ENCODE results near the gene TPR.
A peak's percentile ranks its signal among the peaks of the same experiment; 100 is the strongest.
"Not testable (repeated sequence)": the region's sequence is repeated elsewhere in the genome, so short reads cannot be mapped to it uniquely, and the experiment has no call there.

Gene TPR

DNA sequence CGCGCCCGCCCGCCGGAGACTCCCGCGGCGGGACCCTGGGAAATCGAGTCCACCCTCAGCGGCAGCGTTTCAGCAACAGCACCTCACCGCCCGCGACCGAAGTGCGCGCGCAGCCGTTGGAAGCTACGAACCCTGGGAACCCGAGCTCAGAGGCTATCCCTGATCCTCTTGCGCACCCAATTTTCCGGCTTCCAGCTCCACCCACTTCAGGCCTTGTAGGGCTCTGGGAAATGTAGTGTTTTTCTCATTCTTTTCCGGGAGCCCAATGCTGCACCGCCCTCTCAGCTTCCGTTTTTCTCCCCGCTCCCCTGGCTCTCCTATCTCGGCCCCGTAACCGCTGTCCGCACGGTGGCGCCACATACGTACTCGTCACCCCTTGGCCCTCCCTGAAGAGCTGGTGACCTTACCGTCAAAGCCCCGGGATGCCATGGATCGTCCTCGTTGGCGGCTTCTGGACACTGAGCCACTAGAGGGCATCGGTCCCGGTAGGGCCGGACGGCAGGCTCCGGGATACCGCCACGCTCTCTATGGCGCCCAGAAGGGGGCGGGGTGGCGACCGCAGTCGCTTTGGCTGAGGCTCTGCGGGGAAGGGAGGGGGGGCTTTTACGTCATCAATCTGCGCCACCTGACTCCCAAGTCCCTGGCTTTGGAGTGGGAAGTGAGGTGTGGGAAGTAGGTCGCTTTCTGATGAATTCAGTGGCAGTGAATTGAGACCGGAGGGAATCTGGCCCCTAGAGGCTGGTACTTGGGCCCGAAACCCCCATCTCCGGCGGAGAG lies at the start of gene TPR, which contains the start of gene ODR4:
Gene TPR, minus strand, starts transcription at position 102 of the 777 bp plus-strand sequence. CDS start 225 bp downstream, outside the sequence.
Gene ODR4, plus strand, starts transcription at position 687 of the 777 bp plus-strand sequence. CDS start 3,948 bp downstream, outside the sequence.
- DNase-seq, result peak; percentile 98

DNA sequence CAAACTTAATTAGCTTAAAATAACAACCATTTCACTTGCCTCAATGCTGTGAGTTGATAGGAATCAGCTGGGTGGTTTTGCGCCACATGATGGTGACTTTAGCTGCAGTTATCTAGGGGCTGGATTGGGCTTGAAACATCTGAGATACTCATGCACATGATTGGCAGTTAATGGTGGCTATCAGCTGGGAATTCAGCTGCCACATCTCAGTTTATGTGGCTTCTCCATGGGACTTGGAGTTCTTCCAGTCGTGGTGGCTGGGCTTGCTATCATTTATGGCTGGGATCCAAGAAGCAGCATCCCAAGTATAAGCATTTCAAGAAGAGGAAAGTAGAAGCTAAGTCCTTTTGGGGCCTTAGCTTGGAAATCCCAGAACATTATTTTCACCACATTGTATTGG lies 49.5 kb upstream of the TPR start:
- no peak for DNase-seq

DNA sequence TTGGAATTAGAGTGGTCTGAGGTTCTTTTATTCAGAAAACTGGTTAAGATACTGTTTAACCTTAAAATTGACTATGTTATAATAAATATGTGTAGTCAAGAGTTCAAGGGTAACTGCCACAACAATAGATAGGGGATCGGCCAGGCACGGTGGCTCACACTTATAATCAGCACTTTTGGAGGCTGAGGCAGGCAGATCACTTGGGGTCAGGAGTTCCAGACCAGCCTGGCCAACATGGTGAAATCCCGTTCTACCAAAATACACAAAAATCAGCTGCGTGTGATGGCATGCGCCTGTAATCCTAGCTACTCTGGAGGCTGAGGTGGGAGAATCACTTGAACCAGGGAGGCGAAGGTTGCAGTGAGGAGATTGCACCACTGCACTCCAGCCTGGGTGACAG lies 46.4 kb upstream of the TPR start:
- no peak for DNase-seq

DNA sequence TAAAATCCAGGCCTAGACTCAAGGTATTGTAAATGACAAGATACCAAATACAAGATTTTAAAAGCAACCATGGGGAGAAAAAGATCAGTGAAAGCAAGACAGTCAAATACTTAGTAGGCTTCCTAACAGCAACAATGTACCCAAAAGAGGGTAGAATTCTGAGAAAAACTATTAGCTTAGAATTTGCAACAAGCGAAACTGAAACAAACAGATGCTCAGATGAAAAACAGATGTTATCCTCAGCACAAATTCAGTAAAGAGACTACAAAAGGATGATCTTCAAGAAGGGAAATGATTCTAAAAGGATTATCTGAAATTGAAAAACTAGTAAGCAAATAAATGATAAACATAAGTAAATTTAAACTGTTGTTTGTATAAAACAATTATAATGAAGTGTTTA lies 45.9 kb upstream of the TPR start:
- DNase-seq, result no peak

DNA sequence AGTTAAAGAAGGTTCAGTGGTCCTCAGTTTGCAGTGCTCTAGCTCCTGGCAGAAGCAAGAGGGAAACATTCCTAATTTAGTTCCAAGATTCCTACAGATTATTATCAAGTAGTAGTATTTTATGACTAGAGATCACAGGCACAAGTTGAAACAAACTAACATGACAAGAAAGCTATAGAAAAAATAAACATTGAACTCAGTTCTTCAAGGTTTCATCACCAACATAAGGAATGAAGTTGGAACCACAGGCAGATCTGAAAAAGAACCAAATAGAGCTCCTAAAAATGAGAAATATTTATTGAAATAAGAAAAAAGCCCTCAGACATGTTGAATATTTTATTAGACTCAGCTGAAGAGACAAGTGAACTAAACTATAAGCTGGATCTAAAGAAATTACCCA lies 45.3 kb upstream of the TPR start:
- no peak for DNase-seq

DNA sequence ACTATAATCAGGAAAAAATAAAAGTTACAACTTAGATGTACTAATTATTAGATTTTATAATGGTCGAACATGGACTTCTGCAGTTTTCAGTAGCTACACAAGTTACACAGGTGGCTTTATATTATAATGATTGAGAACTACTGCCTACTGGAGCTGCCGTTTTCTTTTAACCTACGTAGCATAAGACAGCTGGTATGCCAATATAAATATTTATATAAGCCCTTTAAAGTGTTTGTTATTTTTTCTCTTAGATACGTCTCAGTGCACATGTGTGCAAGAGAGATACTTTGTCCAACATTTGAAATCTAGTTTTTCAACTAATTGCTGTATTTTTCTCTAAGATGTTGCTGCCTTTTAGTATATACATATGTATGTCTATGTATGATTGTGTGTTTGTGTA lies 43.5 kb upstream of the TPR start:
- no peak for DNase-seq

DNA sequence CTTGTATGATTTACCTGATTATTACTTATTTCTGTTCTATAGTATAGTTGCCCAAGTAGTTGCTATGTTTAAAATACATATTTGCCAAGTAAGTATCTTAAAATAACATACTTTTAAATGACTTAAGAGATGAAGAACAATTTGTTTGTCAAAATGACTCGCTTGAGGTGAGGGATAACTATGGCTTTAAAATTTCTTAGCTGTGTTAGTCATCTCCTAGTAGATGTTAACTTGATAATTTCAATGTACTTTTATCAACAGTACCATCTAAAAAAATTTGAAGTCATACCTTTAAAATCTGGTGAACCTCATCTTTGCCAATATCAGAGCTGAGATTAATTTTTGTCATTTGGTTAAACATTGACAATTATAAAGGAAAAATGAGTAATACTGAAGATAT lies 38.3 kb upstream of the TPR start:
- no peak for DNase-seq

DNA sequence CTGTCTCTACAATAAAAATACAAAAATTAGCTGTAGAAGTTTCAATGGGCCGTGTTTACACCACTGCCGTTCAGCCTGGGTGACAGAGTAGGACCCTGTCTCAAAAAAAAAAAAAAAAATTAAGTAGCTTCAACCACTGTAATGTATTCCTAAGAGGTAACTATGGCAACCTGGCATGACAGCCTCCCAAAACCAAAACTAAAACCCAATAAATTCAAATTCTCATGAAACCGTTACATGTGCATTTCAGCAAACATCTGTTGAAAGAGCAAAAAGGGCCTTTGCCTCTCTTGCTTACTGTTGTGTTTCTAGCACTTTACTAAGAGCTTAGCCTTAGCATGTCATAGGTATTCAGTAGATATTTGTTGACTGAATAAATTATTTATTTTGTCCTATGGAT lies 34.0 kb upstream of the TPR start:
- DNase-seq, result no peak

DNA sequence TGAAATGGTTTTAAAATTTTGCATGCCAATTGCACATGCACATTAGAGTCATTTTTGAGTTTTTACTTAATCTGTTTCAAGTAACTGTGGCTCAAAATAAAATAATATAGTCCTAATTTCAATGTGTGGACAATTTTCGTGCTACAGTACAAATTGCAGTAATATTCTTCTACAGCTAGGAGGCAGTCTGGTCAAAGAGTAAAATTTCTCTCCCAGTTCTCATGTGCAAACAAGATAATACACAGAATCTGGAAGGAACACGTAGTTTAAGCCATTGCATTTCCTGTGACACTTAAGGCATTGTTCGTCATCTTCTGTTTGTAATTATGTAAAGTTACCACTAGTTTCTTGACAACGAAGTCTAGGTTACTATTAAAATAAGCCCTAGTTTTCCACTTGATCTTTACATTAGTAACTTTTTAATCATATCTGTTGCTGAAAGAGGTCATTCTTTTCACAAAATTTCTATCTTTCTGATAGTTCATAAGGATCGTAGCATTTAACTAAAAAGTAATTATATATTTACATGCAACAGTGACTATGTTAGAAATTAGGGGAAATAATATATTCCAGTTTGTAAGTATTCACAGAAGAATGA lies 29.5 kb upstream of the TPR start:
- DNase-seq, result peak; percentile 62

DNA sequence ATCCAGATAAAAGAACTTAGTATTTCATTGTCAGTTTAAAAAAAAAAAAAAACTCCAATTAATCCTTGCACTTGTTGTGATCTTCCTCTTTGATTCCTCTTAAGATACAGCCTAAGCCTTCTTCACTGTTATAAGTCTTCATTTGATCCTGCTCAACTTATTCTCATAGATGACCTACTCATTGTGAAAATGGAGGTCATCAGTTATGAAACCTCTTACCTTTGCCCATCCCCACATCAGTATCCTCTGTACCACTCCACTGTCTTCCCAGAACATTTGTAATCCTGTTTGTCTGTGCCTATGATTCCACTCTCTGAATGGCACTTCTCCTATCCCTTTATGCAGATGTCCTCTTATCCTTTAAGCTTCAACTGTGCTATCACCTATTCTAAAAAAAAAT lies 28.6 kb upstream of the TPR start:
- DNase-seq, result no peak

DNA sequence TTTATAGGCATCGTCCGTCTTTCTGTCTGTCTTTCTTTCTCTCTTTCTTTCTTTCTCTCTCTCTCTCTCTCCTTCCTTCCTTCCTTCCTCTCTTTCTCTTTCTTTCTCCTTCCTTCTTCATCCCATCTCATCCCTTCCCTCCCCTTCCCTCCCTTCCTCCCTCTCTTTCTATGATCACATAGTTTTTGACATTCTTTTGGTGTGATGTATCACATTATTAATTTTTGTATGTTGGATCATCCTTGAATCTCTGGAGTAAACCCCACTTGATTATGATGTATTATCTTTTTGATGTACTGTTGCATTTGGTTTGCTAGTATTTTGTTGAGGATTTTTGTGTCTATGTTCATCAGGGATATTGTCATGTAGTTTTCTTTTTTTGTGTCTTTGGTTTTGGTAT lies 26.4 kb upstream of the TPR start:
- not testable (repeated sequence) for DNase-seq

DNA sequence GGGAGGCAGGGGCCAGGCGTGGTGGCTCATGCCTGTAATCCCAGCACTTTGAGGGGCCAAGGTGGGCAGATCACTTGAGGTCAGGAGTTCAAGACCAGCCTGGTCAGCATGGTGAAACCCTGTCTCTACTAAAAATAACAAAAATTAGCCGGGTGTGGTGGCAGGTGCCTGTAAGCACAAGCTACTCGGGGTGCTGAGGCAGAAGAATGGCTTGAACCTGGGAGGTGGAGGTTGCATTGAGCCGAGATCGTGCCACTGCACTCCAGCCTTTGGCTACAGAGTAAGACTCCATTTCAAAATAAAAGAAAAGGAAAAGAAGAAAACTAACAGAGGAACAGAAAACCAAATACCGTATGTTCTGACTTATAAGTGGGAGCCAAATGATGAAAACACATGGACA lies 17.7 kb upstream of the TPR start:
- not testable (repeated sequence) for DNase-seq

DNA sequence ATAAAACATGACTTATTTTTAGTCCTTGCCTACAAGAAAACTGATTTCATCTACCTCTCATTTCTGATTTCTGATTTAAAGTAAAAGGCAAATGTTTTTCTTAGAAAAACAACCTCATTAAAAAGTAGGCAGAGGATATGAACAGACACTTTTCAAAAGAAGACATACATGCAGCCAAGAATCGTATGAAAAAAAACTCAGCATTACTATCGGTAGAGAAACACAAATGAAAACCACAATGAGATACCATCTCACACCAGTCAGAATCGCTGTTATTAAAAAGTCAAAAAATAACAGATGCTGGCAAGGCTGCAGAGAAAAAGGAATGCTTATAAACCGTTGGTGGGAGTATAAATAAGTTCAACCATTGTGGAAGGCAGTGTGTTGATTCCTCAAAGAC lies 16.8 kb upstream of the TPR start:
- DNase-seq, result peak; percentile 11

DNA sequence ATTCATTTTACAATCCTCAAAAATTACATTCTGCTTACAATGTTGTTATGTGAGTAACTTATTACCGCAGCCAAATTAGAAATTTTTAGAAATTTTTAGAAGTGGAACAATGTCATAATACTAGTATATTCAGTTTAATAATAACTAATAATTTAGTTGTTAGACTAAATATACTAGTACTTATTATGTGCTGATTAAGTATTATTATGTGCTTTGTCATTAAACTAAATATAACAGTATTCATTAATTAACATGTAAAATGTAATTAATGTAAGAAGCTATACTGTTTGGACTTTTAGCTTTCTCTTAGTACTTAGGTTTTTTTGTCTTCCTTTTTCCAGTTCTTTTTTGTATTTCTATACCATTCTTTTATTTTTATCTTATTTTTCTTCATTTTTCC lies 15.9 kb upstream of the TPR start:
- DNase-seq, result no peak

DNA sequence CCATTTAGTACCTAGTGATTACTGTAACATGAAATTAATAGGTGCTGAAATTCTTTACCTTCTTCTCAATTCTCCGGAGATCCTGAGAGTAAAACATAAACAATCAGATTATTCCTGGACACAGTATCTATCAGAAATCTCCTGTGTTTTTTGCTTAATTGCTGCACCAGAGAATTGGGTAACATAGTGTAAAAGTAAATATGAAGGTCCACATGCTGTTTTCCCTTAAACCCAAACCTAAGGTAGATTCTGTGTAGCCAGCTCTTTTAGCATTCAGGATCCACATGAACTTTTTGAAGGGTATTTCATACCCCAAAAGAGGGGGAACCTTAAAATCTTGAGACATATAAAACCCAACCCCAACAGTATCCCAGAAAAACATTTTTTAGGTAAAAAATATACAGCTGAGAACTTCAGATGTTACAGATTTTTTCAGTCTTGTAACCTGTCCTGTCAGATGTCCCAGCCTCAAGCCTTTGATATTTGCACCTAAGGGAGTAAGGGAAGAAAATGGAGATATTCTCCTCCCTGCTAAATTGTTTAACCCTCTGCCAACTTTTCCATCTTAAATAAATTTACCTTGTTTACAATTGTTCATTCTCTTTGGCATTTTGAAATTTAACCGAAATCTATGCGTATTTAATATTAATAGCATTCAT lies 11.8 kb upstream of the TPR start:
- DNase-seq, result no peak

DNA sequence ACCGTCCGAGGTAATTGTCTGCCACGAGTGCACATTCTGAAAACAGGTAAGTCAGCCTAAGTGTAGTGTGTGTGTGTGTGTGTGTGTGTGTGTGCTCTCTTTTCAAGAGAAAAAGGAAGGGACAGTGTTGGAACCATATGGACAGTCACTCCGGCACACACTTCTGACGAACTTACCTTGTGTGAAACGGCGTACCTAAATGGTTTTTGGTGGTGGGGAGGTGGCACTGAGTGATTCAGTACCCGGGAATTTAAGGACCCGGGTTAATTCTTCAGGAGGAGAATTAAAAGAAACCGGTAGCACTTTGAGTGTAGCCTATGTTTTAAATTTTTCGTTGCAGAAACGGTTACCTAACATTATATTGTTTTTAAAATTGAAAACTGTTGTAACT lies 871 bp upstream of the TPR start:
- no peak for DNase-seq

DNA sequence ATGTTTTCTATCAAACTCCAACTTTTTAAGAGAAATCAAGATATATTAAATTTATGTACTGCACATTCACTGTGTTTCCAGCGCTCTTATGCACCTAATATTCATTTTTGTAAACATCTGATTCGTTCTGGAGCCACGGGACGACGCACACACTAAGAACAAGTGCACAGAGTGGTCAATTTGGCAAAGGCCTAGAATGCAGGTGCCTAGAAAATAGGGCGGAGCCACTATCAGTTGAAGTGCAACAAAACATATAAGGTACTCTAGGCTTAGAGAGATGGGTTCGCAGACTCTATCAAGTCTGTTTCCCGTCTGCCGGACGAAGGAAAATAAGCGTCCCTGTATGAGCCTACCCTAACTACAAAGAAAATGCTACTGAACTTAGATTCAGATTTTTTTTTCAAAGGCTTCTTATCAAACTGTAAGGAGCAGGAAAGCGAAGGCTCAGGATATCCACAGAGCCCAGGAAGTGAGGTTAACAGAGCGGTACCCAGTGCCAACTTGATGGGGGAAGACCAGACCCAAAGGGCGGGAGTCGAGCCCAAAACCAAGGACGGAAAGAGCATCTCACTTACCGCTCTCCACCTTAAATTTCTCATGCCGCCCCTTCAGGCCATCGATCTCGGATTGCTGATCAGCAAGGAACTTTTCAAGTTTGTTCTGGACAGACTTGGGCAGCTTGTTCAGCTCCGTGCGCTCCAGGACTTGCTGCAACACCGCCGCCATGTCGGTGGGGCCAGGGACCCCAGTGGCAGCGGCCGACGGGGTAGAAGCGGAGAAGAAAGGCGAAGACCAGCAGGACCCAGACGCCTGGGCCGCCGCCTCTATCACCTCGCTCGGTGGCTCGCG lies 526 bp downstream of the TPR start:
- peak; percentile 57 for DNase-seq

DNA sequence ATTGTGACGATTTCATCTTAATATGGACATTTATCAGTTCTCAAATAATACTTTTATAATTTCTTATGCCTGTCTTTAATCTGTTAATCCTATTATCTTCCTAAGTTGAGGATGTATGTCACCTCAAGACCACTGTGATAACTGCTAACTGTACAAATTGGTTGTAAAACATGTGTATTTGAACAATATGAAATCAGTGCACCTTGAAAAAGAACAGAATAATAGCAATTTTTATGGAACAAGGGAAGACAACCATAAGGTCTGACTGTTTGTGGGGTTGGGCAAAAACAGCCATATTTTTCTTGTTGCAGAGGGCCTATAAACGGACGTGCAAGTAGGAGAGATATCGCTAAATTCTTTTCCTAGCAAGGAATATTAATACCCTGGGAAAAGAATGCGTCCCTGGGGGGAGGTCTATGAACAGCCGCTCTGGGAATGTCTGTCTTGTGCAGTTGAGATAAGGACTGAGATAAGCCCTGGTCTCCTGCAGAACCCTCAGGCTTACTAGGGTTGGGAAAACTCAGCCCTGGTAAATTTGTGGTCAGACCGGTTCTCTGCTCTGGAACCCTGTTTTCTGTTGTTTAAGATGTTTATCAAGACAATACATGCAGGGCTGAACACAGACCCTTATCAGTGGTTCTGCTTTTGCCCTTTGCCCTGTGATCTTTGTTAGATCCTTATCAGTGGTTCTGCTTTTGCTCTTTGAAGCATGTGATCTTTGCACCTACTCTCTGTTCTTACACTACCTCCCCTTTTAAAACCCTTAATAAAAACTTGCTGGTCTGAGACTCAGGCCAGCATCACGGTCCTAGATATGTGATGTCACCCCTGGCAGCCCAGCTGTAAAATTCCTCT lies 27.0 kb downstream of the TPR start:
- DNase-seq, result not testable (repeated sequence)

DNA sequence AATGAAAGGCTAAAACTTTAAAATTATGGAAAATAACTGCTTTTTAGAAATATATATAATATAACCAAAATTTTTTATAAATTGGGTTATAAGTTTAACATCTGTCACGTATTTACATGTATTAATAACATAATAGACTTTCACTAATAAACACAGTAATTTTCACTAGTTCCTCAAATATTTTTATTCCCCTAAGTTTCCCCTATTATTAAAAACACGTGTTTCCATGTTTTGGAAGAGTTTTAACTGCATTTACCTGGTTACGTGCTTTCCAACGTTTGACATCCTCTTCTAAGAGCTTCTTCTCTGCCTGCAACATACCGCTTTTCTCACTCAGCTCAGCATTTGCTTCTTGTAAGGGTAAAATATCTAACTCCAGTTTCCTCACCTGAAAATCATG lies 34.3 kb downstream of the TPR start:
- no peak for DNase-seq

DNA sequence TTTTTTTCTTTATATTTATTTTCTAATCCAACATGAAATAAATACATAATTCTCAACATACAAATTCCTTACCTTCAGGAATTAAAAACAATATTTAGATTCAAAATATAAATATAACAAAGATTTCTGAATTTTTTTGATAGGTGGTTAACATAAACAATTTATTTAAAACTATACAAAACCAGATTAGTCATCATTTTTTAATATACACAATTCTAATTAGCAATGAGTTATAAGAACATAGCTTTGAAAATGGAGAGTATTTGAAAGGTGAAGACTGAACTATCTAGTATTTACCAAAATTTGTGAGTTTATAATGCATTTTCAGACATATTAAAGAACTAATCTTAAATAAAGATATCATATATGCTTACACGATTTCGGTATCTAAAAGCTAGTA lies 37.5 kb downstream of the TPR start:
- DNase-seq, result no peak

DNA sequence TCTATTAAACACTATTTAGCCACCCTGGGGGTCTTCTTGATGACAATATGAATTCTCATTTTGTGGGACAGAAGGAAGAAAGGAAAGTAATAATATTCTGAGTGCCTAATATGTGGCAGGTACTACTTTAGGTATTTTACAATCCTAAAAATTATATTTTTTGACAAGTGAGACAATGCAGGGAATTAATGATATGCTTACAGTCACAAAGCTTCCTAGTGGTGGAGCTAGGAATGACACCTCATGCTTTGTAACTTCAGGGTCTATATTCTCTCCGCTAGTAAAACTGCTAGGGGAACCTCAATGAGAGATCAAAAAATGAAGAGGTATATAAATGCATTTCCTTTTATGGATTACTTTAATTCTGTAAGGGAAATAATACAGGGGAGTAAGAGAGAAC lies 44.3 kb downstream of the TPR start:
- DNase-seq, result no peak

DNA sequence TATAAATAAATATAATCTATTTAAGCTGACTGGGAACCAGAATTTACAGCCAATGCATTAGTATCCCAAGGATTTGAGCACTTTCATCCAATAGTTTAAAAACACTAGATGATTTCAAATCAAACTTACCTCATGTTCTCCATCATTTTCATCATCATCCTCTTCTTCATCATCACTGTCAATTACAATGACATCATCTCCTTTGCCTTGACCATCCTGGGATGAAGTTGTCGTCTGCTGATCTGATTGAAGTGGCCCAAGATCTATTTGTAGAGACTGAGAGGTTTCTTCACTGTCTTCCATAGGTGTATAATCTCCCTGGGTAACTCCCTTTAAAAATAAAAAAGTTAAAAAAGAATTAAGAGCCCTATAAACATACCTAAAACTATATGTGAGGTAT lies 47.7 kb downstream of the TPR start:
- no peak for DNase-seq
